WTC11 (cell line): ENCODE data around the gene HDAC1. TPM values are rescaled to one million over a fixed set of nuclear protein-coding genes. Genes with fewer than 3 reads are reported as not detected.
A peak's percentile ranks its signal among the peaks of the same experiment; 100 is the strongest.

ENCODE experiments used
- ATAC-seq: fragments of 200-7000 bp; cut with Tn5 transposase; 2 replicates; pipeline ENCODE4 v1.10.0; 2021; ENCODE audit warnings: mild to moderate bottlenecking, moderate library complexity
- CTCF ChIA-PET: fragments of 300-600 bp; sonication (Branson Sonifier 250); formaldehyde crosslinking; loops from one replicate; lab custom pipeline; 2021; ENCODE audit warnings: antibody characterized with exemption; lab: Charles Lee
- POLR2A ChIA-PET: fragments of 350-600 bp; sonication (Branson Sonifier 250); formaldehyde crosslinking; loops from one replicate; lab custom pipeline; 2021; ENCODE audit warnings: antibody characterized with exemption; lab: Charles Lee
- DNase-seq: peaks from one replicate; pipeline ENCODE4 v3.0.0; 2021; ENCODE audit warnings: low spot score
- H3K27ac Mint-ChIP-seq: 2 replicates; pipeline ENCODE4 v1.8.0; 2021; ENCODE audit warnings: mixed read lengths
- H3K27me3 Mint-ChIP-seq: 2 replicates; pipeline ENCODE4 v1.8.0; 2021; ENCODE audit warnings: low read depth, mild to moderate bottlenecking, moderate library complexity, mixed read lengths
- H3K36me3 Mint-ChIP-seq: 2 replicates; pipeline ENCODE4 v1.8.0; 2021; ENCODE audit warnings: mixed read lengths
- H3K4me1 Mint-ChIP-seq: 2 replicates; pipeline ENCODE4 v1.8.0; 2022; ENCODE audit warnings: mixed read lengths
- H3K4me3 Mint-ChIP-seq: 2 replicates; pipeline ENCODE4 v1.8.0; 2021; ENCODE audit warnings: mild to moderate bottlenecking, moderate library complexity, mixed read lengths
- H3K9me3 Mint-ChIP-seq: 2 replicates; pipeline ENCODE4 v1.8.0; 2021; ENCODE audit warnings: mixed read lengths
- EMX1 ChIP-seq: fragments of 250-450 bp; sonication (Bioruptor Pico); IDR thresholded peaks from 2 replicates; pipeline ENCODE4 v1.8.0; 2021; ENCODE audit warnings: mild to moderate bottlenecking
- FOXJ3 ChIP-seq: sonication (generic); formaldehyde crosslinking; IDR thresholded peaks from 2 replicates; pipeline ENCODE4 v1.9.0; 2021; ENCODE audit warnings: missing genetic modification reagents, mild to moderate bottlenecking, borderline replicate concordance
- GTF2I ChIP-seq: fragments of 250-450 bp; sonication (Bioruptor Pico); conservative IDR thresholded peaks from 2 replicates; pipeline ENCODE4 v1.4.0; 2021; ENCODE audit warnings: mild to moderate bottlenecking
- NFATC4 ChIP-seq: fragments of 250-450 bp; sonication (Bioruptor Pico); IDR thresholded peaks from 2 replicates; pipeline ENCODE4 v1.9.0; 2021; ENCODE audit warnings: mild to moderate bottlenecking
- PRRX2 ChIP-seq: fragments of 250-450 bp; sonication (Bioruptor Pico); IDR thresholded peaks from 2 replicates; pipeline ENCODE4 v1.8.0; 2021; ENCODE audit warnings: mild to moderate bottlenecking
- SMAD4 ChIP-seq: sonication (generic); formaldehyde crosslinking; IDR thresholded peaks from 2 replicates; pipeline ENCODE4 v1.8.0; 2022; ENCODE audit warnings: mild to moderate bottlenecking, missing genetic modification reagents
- TEAD1 ChIP-seq: sonication (generic); formaldehyde crosslinking; IDR thresholded peaks from 2 replicates; pipeline ENCODE4 v1.8.0; 2022; ENCODE audit warnings: mild to moderate bottlenecking, missing genetic modification reagents
- ZNF263 ChIP-seq: sonication (generic); formaldehyde crosslinking; IDR thresholded peaks from 2 replicates; pipeline ENCODE4 v1.8.1; 2022; ENCODE audit warnings: low read depth, mild to moderate bottlenecking, moderate library complexity, missing genetic modification reagents
- ZNF317 ChIP-seq: sonication (generic); formaldehyde crosslinking; IDR thresholded peaks from 2 replicates; pipeline ENCODE4 v1.8.1; 2023; ENCODE audit warnings: low read depth, mild to moderate bottlenecking, moderate library complexity, missing genetic modification reagents, borderline replicate concordance
- ZNF416 ChIP-seq: fragments of 250-450 bp; sonication (Bioruptor Pico); IDR thresholded peaks from 2 replicates; pipeline ENCODE4 v1.9.0; 2021; ENCODE audit warnings: mild to moderate bottlenecking, inconsistent platforms
- ZNF671 ChIP-seq: fragments of 250-450 bp; sonication (Bioruptor Pico); IDR thresholded peaks from 2 replicates; pipeline ENCODE4 v1.8.0; 2021; ENCODE audit warnings: mild to moderate bottlenecking
- total RNA-seq: library from RNA; stranded (reverse); gene quantifications from 3 replicates; pipeline ENCODE4 v1.2.3, GENCODE V29; 2021
- TF ChIP-seq, protein P1 (sequence below): fragments of 250-450 bp; sonication (Bioruptor Pico); IDR thresholded peaks from 2 replicates; pipeline ENCODE4 v1.8.0; 2021; ENCODE audit warnings: mild to moderate bottlenecking
- TF ChIP-seq, protein P2 (sequence below): fragments of 250-450 bp; sonication (Bioruptor Pico); conservative IDR thresholded peaks from 2 replicates; pipeline ENCODE4 v1.9.0; 2021; ENCODE audit warnings: mild to moderate bottlenecking
- TF ChIP-seq, protein P3 (sequence below): fragments of 250-450 bp; sonication (Bioruptor Pico); IDR thresholded peaks from 2 replicates; pipeline ENCODE4 v1.9.0; 2021; ENCODE audit warnings: mild to moderate bottlenecking, borderline replicate concordance
- TF ChIP-seq, protein P4 (sequence below): fragments of 250-450 bp; sonication (Bioruptor Pico); IDR thresholded peaks from 2 replicates; pipeline ENCODE4 v1.9.0; 2021; ENCODE audit warnings: mild to moderate bottlenecking
- TF ChIP-seq, protein P5 (sequence below): sonication (generic); formaldehyde crosslinking; IDR thresholded peaks from 2 replicates; pipeline ENCODE4 v1.8.0; 2023; ENCODE audit warnings: mild to moderate bottlenecking, missing genetic modification reagents

The HDAC1 gene
- total RNA-seq, 1 experiment from 2014 or later = 108 TPM

DNA sequence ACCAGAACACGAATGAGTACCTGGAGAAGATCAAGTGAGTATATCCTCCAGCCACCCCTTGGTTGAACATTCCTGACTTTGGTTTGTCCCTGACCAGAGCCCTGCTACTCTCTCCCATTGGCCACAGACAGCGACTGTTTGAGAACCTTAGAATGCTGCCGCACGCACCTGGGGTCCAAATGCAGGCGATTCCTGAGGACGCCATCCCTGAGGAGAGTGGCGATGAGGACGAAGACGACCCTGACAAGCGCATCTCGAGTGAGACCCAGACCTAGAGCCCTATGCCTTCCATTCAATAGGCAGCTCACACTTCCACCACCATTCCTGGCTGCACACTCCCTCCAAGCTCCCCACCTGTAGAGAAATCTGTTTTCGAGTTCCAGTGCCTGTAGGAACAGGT lies 39.7 kb downstream of the HDAC1 start:
- Mint-ChIP-seq H3K27ac (peak overlapping the region; percentile 94), H3K36me3 (peaks cover 61% of the 10 kb centered on the region), H3K4me3 (no peak overlapping the region)

DNA sequence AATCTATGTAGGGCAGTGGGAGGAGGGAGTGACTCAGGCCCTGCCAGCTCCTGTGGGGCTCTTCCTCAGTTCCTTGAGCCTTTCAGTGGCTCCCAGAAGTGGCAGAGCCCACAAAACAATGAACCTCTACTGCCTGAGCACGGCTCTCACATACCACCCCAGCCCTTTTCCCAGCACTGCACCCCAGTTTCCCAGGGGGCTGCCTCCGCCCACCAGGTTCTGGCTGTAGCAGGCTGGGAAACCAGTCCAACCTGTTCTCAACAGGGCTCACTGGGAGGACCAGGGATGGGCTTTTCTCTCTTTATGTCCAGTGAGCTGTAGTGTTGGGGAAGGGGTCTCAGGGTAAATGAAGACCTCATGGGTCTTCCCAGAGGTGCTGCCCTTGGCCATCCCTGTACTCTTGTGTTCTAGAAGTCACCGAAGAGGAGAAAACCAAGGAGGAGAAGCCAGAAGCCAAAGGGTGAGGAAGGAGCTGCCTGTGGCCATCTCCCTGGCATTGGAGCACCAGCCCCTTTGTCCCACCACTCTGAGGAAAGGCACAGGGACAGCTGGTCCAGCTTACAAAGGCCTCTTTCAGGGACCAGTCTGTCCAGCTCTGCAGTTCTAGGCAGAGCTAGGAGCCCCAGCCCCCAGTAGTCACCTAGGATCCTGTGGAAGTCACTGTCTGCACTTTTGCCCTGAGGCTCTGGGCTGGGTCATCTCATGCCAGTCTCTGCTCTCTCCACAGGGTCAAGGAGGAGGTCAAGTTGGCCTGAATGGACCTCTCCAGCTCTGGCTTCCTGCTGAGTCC lies 40.6 kb downstream of the HDAC1 start:
- Mint-ChIP-seq H3K27me3 (peaks cover 6% of the 10 kb centered on the region; the same call in 1 of the 2 replicates), H3K9me3 (no peaks in the 10 kb centered on the region), H3K27ac (peak overlapping the region; percentile 94), H3K4me3 (no peak overlapping the region; the same call in 1 of the 2 replicates), H3K36me3 (peaks cover 54% of the 10 kb centered on the region), H3K4me1 (peaks cover 36% of the 10 kb centered on the region)
- CTCF ChIA-PET = interaction anchor here (0.6 to 3.0 kb wide), 8 partner anchors 11 to 117 kb away, joined by 3 to 16 read pairs (median 4); partner anchors contain the start of gene FAM229A
- ATAC-seq (peak; percentile 6), DNase-seq (peak; percentile 47)
- TF ChIP-seq ZNF671 (peak; percentile 87), NFATC4 (0 out of 2 replicates have a peak, but pooled peaks have one; percentile 35), ZNF263 (CRISPR knock-in tag) (peak; percentile 36; the same call in 1 of the 2 replicates), ZNF416 (CRISPR knock-in tag) (peak; percentile 73; the same call in 1 of the 2 replicates), GTF2I (CRISPR knock-in tag) (no peak), SMAD4 (CRISPR knock-in tag) (no peak), FOXJ3 (CRISPR knock-in tag) (no peak), PRRX2 (CRISPR knock-in tag) (peak; percentile 76; the same call in 1 of the 2 replicates), EMX1 (peak; percentile 87; the same call in 1 of the 2 replicates), ZNF317 (CRISPR knock-in tag) (no peak), TEAD1 (no peak)
- TF ChIP-seq, protein P1, sequence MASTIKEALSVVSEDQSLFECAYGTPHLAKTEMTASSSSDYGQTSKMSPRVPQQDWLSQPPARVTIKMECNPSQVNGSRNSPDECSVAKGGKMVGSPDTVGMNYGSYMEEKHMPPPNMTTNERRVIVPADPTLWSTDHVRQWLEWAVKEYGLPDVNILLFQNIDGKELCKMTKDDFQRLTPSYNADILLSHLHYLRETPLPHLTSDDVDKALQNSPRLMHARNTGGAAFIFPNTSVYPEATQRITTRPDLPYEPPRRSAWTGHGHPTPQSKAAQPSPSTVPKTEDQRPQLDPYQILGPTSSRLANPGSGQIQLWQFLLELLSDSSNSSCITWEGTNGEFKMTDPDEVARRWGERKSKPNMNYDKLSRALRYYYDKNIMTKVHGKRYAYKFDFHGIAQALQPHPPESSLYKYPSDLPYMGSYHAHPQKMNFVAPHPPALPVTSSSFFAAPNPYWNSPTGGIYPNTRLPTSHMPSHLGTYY (CRISPR knock-in tag) = peak; percentile 65; the same call in 1 of the 2 replicates
- TF ChIP-seq, protein P2, sequence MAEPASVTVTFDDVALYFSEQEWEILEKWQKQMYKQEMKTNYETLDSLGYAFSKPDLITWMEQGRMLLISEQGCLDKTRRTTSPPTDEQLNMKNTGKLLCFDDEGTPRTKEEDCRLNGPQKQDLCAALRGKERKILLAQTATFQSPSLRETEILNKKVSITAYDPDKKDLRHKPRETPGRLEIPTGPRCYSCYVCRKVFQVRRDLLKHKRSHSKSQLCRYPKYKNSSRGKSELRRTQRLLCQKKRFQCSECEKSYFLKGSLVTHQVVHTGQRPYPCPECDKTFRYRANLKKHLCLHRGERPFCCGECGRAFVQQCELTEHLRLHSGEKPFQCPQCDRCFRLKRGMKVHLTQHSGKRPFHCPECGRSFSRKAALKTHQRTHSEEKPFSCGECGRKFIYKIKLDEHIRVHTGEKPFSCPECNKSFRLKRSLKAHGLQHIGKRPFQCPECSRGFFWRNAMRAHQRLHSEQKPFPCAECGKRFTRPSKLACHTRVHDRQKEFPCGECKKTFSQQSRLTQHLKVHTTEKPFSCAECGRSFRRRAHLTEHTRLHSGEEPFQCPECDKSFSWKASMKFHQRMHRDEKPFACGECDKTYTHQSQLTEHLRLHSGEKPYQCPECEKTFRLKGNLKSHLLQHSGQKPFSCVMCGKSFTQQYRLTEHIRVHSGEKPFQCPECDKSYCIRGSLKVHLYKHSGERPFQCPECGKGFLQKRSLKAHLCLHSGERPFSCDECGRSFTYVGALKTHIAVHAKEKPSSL (CRISPR knock-in tag) = peak; percentile 53; the same call in 1 of the 2 replicates
- TF ChIP-seq, protein P3, sequence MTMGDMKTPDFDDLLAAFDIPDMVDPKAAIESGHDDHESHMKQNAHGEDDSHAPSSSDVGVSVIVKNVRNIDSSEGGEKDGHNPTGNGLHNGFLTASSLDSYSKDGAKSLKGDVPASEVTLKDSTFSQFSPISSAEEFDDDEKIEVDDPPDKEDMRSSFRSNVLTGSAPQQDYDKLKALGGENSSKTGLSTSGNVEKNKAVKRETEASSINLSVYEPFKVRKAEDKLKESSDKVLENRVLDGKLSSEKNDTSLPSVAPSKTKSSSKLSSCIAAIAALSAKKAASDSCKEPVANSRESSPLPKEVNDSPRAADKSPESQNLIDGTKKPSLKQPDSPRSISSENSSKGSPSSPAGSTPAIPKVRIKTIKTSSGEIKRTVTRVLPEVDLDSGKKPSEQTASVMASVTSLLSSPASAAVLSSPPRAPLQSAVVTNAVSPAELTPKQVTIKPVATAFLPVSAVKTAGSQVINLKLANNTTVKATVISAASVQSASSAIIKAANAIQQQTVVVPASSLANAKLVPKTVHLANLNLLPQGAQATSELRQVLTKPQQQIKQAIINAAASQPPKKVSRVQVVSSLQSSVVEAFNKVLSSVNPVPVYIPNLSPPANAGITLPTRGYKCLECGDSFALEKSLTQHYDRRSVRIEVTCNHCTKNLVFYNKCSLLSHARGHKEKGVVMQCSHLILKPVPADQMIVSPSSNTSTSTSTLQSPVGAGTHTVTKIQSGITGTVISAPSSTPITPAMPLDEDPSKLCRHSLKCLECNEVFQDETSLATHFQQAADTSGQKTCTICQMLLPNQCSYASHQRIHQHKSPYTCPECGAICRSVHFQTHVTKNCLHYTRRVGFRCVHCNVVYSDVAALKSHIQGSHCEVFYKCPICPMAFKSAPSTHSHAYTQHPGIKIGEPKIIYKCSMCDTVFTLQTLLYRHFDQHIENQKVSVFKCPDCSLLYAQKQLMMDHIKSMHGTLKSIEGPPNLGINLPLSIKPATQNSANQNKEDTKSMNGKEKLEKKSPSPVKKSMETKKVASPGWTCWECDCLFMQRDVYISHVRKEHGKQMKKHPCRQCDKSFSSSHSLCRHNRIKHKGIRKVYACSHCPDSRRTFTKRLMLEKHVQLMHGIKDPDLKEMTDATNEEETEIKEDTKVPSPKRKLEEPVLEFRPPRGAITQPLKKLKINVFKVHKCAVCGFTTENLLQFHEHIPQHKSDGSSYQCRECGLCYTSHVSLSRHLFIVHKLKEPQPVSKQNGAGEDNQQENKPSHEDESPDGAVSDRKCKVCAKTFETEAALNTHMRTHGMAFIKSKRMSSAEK (CRISPR knock-in tag) = peak; percentile 81; the same call in 1 of the 2 replicates
- TF ChIP-seq, protein P4, sequence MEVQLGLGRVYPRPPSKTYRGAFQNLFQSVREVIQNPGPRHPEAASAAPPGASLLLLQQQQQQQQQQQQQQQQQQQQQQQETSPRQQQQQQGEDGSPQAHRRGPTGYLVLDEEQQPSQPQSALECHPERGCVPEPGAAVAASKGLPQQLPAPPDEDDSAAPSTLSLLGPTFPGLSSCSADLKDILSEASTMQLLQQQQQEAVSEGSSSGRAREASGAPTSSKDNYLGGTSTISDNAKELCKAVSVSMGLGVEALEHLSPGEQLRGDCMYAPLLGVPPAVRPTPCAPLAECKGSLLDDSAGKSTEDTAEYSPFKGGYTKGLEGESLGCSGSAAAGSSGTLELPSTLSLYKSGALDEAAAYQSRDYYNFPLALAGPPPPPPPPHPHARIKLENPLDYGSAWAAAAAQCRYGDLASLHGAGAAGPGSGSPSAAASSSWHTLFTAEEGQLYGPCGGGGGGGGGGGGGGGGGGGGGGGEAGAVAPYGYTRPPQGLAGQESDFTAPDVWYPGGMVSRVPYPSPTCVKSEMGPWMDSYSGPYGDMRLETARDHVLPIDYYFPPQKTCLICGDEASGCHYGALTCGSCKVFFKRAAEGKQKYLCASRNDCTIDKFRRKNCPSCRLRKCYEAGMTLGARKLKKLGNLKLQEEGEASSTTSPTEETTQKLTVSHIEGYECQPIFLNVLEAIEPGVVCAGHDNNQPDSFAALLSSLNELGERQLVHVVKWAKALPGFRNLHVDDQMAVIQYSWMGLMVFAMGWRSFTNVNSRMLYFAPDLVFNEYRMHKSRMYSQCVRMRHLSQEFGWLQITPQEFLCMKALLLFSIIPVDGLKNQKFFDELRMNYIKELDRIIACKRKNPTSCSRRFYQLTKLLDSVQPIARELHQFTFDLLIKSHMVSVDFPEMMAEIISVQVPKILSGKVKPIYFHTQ (CRISPR knock-in tag) = peak; percentile 32
- TF ChIP-seq, protein P5, sequence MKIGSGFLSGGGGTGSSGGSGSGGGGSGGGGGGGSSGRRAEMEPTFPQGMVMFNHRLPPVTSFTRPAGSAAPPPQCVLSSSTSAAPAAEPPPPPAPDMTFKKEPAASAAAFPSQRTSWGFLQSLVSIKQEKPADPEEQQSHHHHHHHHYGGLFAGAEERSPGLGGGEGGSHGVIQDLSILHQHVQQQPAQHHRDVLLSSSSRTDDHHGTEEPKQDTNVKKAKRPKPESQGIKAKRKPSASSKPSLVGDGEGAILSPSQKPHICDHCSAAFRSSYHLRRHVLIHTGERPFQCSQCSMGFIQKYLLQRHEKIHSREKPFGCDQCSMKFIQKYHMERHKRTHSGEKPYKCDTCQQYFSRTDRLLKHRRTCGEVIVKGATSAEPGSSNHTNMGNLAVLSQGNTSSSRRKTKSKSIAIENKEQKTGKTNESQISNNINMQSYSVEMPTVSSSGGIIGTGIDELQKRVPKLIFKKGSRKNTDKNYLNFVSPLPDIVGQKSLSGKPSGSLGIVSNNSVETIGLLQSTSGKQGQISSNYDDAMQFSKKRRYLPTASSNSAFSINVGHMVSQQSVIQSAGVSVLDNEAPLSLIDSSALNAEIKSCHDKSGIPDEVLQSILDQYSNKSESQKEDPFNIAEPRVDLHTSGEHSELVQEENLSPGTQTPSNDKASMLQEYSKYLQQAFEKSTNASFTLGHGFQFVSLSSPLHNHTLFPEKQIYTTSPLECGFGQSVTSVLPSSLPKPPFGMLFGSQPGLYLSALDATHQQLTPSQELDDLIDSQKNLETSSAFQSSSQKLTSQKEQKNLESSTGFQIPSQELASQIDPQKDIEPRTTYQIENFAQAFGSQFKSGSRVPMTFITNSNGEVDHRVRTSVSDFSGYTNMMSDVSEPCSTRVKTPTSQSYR = peak; percentile 38; the same call in 1 of the 2 replicates
- POLR2A ChIA-PET = interaction anchor here (0.6 to 1.9 kb wide), 11 partner anchors 10 to 382 kb away, joined by 3 to 9 read pairs (median 3); partner anchors contain the start of gene BSDC1

More for the DNA sequence above, 39.7 kb downstream of the HDAC1 start:
- POLR2A ChIA-PET = interaction anchor here (0.6 to 1.8 kb wide), 6 partner anchors 9 to 382 kb away, joined by 3 to 9 read pairs (median 4); no protein-coding TSS in a partner anchor
- ATAC-seq (no peak), DNase-seq (no peak)
- no peaks in the 10 kb centered on the region for H3K27me3 Mint-ChIP-seq
- H3K9me3 Mint-ChIP-seq = no peaks in the 10 kb centered on the region
- CTCF ChIA-PET = interaction anchor here (1.1 to 3.0 kb wide), 3 partner anchors 10 to 116 kb away, joined by 5 to 16 read pairs (median 5); no protein-coding TSS in a partner anchor
- peaks cover 29% of the 10 kb centered on the region for H3K4me1 Mint-ChIP-seq
- TF ChIP-seq GTF2I (CRISPR knock-in tag) = no peak
- 0 out of 2 replicates have a peak, but pooled peaks have one; percentile 35 for TF ChIP-seq NFATC4
